OCI-LY7 (cell line): ENCODE measurements around the gene GSK3B. TPM values are rescaled to one million over a fixed set of nuclear protein-coding genes. Genes with fewer than 3 reads are reported as not detected.

ENCODE experiments used
- BruUV-seq: library from RNA; stranded (reverse); fragments of 400-500 nt; replicated peaks from 2 replicates; lab custom pipeline; 2021; lab: Mats Ljungman, UMichigan
- CTCF ChIA-PET: fragments of 300-600 bp; sonication (Branson Sonifier 250); formaldehyde crosslinking; loops from one replicate; lab custom pipeline; 2022; ENCODE audit warnings: antibody characterized with exemption; ENCODE audit not compliant: unreplicated experiment; lab: Charles Lee
- POLR2A ChIA-PET: fragments of 300-600 bp; sonication (Branson Sonifier 250); formaldehyde crosslinking; loops from one replicate; lab custom pipeline; 2022; ENCODE audit warnings: antibody characterized with exemption; lab: Charles Lee
- DNase-seq: peaks from one replicate; pipeline ENCODE4 v3.0.0-alpha.2; 2015; ENCODE audit warnings: low spot score
- H2AFZ ChIP-seq: fragments of 200-600 bp; sonication (generic), shearing (Covaris generic); 2 replicates; pipeline ENCODE4 v1.6.1; 2014; ENCODE audit warnings: mild to moderate bottlenecking, antibody characterized with exemption, low read length, moderate library complexity
- H3K27ac ChIP-seq: fragments of 200-600 bp; sonication (generic); 2 replicates; pipeline ENCODE4 v1.5.1; 2014; ENCODE audit warnings: mixed run types, low read depth, mild to moderate bottlenecking, moderate library complexity, low read length, inconsistent platforms; ENCODE audit not compliant: poor library complexity, severe bottlenecking
- H3K36me3 ChIP-seq: fragments of 200-600 bp; sonication (generic); 2 replicates; pipeline ENCODE4 v1.6.1; 2014; ENCODE audit warnings: mild to moderate bottlenecking, antibody characterized with exemption, low read length, moderate library complexity, mixed read lengths; ENCODE audit not compliant: insufficient read depth
- H3K4me1 ChIP-seq: fragments of 200-600 bp; sonication (generic); 2 replicates; pipeline ENCODE4 v1.5.1; 2014; ENCODE audit warnings: mild to moderate bottlenecking, low read length; ENCODE audit not compliant: insufficient read depth, poor library complexity, severe bottlenecking
- H3K4me2 ChIP-seq: fragments of 200-600 bp; sonication (generic); 2 replicates; pipeline ENCODE4 v1.6.1; 2014; ENCODE audit warnings: mild to moderate bottlenecking, low read length
- H3K4me3 ChIP-seq: fragments of 200-600 bp; sonication (generic); 2 replicates; pipeline ENCODE4 v1.5.1; 2014; ENCODE audit warnings: mild to moderate bottlenecking, low read depth, low read length; ENCODE audit not compliant: poor library complexity, severe bottlenecking
- H3K79me2 ChIP-seq: fragments of 200-600 bp; sonication (generic); 2 replicates; pipeline ENCODE4 v1.6.1; 2016; ENCODE audit warnings: low read depth, mild to moderate bottlenecking, low read length, moderate library complexity, mixed read lengths; ENCODE audit not compliant: insufficient read depth
- H3K9me2 ChIP-seq: fragments of 200-600 bp; sonication (generic); 2 replicates; pipeline ENCODE4 v1.6.1; 2016; ENCODE audit warnings: mild to moderate bottlenecking, low read length, mixed read lengths; ENCODE audit not compliant: insufficient read depth
- H3K9me3 ChIP-seq: fragments of 200-600 bp; sonication (generic); 2 replicates; pipeline ENCODE4 v1.6.1; 2014; ENCODE audit warnings: mild to moderate bottlenecking, mixed run types, low read length, mixed read lengths
- H4K20me1 ChIP-seq: fragments of 200-600 bp; sonication (generic); 2 replicates; pipeline ENCODE4 v1.6.1; 2014; ENCODE audit warnings: mild to moderate bottlenecking, antibody characterized with exemption, low read length, moderate library complexity, mixed read lengths; ENCODE audit not compliant: insufficient read depth
- CTCF ChIP-seq: fragments of 200-600 bp; sonication (generic); conservative IDR thresholded peaks from 2 replicates; pipeline ENCODE4 v1.5.1; 2014; ENCODE audit warnings: mild to moderate bottlenecking, antibody characterized with exemption, low read length, moderate library complexity, mixed read lengths
- EZH2phosphoT487 ChIP-seq: fragments of 200-600 bp; sonication (generic); IDR thresholded peaks from 2 replicates; pipeline ENCODE4 v1.6.1; 2018; ENCODE audit warnings: low read depth, borderline replicate concordance, mild to moderate bottlenecking, mixed run types, antibody characterized with exemption, low read length, moderate library complexity, mixed read lengths
- intact Hi-C: fragments of 100-400 bp; cut with micrococcal nuclease; formaldehyde crosslinking; loops from one replicate; pipeline ENCODE4 v1.10.0; 2022; ENCODE audit not compliant: unreplicated experiment
- small RNA-seq: library from RNA; depleted of rRNA; stranded (forward); fragments of <200 nt; gene quantifications from one replicate; pipeline ENCODE3, GENCODE V24; 2014
- total RNA-seq, 2 experiments: library from RNA; depleted of rRNA in 1 of 2; stranded (reverse); fragments of >200 nt in 1 of 2; shearing (Covaris generic) in 1 of 2; gene quantifications; 2 replicates each; pipeline ENCODE4 v1.2.3, GENCODE V29; 2014 to 2022

The GSK3B gene
- total RNA-seq, 2 experiments from 2014 or later = 26.6 to 40.9 TPM

GRCh38 chr3:119776304-119776703 is 317.9 kb downstream of the GSK3B start:
- H3K4me2 ChIP-seq = no peak overlapping the region
- intact Hi-C loops = no loop called here
- no peak overlapping the region for H3K4me3 ChIP-seq
- H4K20me1 ChIP-seq = no peaks in the 10 kb centered on the region
- H3K4me1 ChIP-seq = no peaks in the 10 kb centered on the region
- DNase-seq = no peak
- H3K9me2 ChIP-seq = no peaks in the 10 kb centered on the region
- ChIA-PET POLR2A (no interaction called here), CTCF (no interaction called here)
- no TSS peak for BruUV-seq
- no peaks in the 10 kb centered on the region for H3K36me3 ChIP-seq
- no peaks in the 10 kb centered on the region for H3K9me3 ChIP-seq
- TF ChIP-seq EZH2phosphoT487 = no peak
- no peak for TF ChIP-seq CTCF
- H3K27ac ChIP-seq = no peak overlapping the region
- no peaks in the 10 kb centered on the region for H3K79me2 ChIP-seq
- no peak overlapping the region for H2AFZ ChIP-seq

- POLR2A ChIA-PET = interaction anchor here (0.5 kb wide), 1 partner anchor 437 kb away, joined by 3 read pairs; no protein-coding TSS in a partner anchor
- no peak overlapping the region for H3K4me2 ChIP-seq
Measured at GRCh38 chr3:119774444-119774843, 319.8 kb downstream of the GSK3B start.

More at GRCh38 chr3:119774444-119774843, 319.8 kb downstream of the GSK3B start:
- no peak for DNase-seq
- CTCF ChIA-PET = no interaction called here
- TF ChIP-seq CTCF (no peak), EZH2phosphoT487 (no peak)
- BruUV-seq = no TSS peak
- Histone ChIP-seq H3K9me3 (no peaks in the 10 kb centered on the region), H3K4me1 (no peaks in the 10 kb centered on the region), H2AFZ (no peak overlapping the region), H3K36me3 (no peaks in the 10 kb centered on the region), H4K20me1 (no peaks in the 10 kb centered on the region), H3K27ac (no peak overlapping the region), H3K9me2 (no peaks in the 10 kb centered on the region), H3K79me2 (no peaks in the 10 kb centered on the region), H3K4me3 (no peak overlapping the region)
- intact Hi-C loops = no loop called here

Small RNA genes within 50 kb of the gene (small RNA-seq; reads per million reads assigned to genes)
- gene RN7SL397P (not detected), gene RN7SL762P (not detected)

Other genes starting within 250 kb of the GSK3B start
- 0.03 and 0.10 TPM in 2 replicates for gene GPR156, start 190.8 kb upstream of the GSK3B start, total RNA-seq (2014; rRNA removed; shearing (Covaris generic))
- gene GPR156, start 190.8 kb upstream of the GSK3B start, total RNA-seq (2022) = 0.13 TPM in 1 of 2 replicates, not detected in the other